ENCODE measurements around the gene PAX2.

PAX2 gene

DNA sequence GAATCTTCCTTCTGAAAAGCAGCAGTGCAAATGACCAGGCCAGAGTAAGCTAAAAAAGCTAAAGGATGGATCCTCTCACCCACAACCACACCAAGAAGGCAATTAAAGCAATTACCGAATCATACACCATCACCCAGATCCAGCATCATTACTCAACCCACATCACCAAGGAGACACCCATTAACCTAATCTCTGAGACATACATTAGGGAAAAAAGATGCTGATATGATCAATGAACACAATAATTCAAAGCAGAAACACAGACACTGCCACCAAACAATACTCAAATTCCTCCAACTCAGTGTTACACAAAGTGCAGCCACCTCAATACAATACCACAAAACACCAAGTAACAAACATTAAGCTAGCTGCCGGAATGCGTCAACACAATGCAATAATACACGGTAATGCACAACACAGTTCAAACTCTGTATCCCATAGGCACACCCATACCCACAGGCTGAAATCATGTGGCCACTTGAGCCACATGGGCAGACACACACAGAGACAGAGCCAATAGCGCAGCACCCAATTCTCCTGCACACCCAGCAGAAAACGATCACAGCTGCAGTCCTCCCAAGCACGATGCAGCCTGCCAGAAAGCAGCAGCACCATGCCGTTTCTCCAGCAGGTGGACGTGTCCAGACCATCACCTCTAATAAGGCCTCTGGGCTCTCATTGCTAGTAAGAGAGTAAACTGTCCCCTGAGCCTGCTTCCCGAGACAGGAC lies 21.5 kb downstream of the PAX2 start:
- peaks cover 30% of the 10 kb centered on the region for H3K27me3 Mint-ChIP-seq (ENCODE audit: low read depth)
- no peak for TF ChIP-seq CTCF (IDR thresholded peaks at IDR 0.05; ENCODE audit: unreplicated experiment in 3 of 3)
- no peak overlapping the region for H3K4me3 Mint-ChIP-seq
- peaks cover 17% of the 10 kb centered on the region for H3K36me3 Mint-ChIP-seq (ENCODE audit: low read depth)
- no peaks in the 10 kb centered on the region for H3K9me3 Mint-ChIP-seq
- no peaks in the 10 kb centered on the region for H3K4me1 Mint-ChIP-seq
- H3K27ac Mint-ChIP-seq = no peak overlapping the region

DNA sequence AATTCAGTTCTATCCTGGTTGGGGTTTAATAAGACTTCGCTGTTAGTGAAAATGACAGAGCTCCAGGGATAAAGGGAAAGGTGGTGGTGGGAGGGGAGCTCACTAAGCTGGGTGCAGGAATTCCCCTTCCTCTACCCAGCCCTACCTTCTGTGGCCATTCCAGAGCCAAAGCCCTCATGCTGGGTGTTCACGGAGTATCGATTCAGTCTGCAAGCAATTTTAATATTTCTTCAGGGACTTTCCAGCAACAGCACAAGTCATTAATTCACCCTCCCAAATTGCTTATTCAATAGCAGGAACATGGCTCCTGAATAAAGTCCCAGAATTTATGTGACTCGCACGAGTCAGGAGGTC lies 22.0 kb downstream of the PAX2 start:
- peaks cover 17% of the 10 kb centered on the region for H3K36me3 Mint-ChIP-seq (ENCODE audit: low read depth)
- H3K4me1 Mint-ChIP-seq = no peaks in the 10 kb centered on the region
- no peak for TF ChIP-seq CTCF (IDR thresholded peaks at IDR 0.05; ENCODE audit: unreplicated experiment in 3 of 3)
- H3K27ac Mint-ChIP-seq = no peak overlapping the region
- H3K9me3 Mint-ChIP-seq = no peaks in the 10 kb centered on the region
- peaks cover 30% of the 10 kb centered on the region for H3K27me3 Mint-ChIP-seq (ENCODE audit: low read depth)
- no peak overlapping the region for H3K4me3 Mint-ChIP-seq

DNA sequence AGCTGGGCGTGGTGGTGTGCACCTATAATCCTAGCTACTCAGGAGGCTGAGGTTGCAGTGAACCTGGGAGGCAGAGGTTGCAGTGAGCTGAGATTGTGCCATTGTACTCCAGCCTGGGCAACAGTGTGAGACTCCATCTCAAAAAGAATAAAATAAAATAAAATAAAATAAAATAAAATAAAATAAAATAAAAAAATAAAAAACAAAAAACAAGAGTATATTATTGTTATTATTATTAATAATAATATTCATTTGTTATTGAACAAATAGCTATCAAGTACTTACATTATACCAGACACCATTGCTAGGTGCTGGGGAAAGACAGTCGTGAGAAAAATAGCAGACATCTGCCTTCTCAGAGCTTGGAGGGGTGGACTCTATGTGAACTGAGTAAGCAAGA lies 24.1 kb downstream of the PAX2 start:
- no peaks in the 10 kb centered on the region for H3K4me1 Mint-ChIP-seq
- no peak for TF ChIP-seq CTCF (IDR thresholded peaks at IDR 0.05; ENCODE audit: unreplicated experiment in 3 of 3)
- H3K36me3 Mint-ChIP-seq (ENCODE audit: low read depth) = peaks cover 17% of the 10 kb centered on the region
- no peak overlapping the region for H3K4me3 Mint-ChIP-seq
- peak overlapping the region in 1 of 3 experiments; percentile 9 for H3K27ac Mint-ChIP-seq
- no peaks in the 10 kb centered on the region for H3K9me3 Mint-ChIP-seq
- H3K27me3 Mint-ChIP-seq (ENCODE audit: low read depth) = peaks cover 24% of the 10 kb centered on the region

- no peak for TF ChIP-seq CTCF (IDR thresholded peaks at IDR 0.05; ENCODE audit: unreplicated experiment in 3 of 3)
- Mint-ChIP-seq H3K4me3 (no peak overlapping the region), H3K27me3 (ENCODE audit: low read depth) (peaks cover 4% of the 10 kb centered on the region), H3K4me1 (peaks cover 6% of the 10 kb centered on the region), H3K9me3 (no peaks in the 10 kb centered on the region), H3K36me3 (ENCODE audit: low read depth) (peaks cover 27% of the 10 kb centered on the region), H3K27ac (no peak overlapping the region)
Observed at GRCh38 chr10:100773646-100774045, 28.3 kb downstream of the PAX2 start.

DNA sequence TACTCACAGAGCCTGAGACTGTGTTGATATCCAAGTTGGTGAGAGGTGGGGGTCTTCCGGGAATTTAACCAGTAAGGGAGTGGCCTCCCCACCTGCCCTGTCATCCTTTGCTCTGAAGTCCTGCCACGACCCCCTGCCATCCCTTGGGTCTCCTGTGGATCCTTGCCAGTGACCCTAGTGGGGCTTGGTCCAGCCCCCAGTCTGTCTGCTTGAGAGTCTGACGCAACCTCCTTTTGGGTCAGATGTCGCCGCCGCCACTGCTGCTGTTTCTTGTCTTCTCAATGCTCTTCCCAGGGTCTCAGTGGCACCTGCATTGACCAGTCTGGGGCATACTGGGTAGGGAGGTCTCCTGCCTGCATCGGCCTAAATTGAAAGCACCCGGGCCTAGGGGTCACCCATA lies 28.8 kb downstream of the PAX2 start:
- no peak overlapping the region for H3K4me3 Mint-ChIP-seq
- no peak overlapping the region for H3K27ac Mint-ChIP-seq
- TF ChIP-seq CTCF (IDR thresholded peaks at IDR 0.05; ENCODE audit: unreplicated experiment in 3 of 3) = no peak

GRCh38 chr10:100774876-100775275 lies 29.5 kb downstream of the PAX2 start:
- Mint-ChIP-seq H3K9me3 (peaks cover 3% of the 10 kb centered on the region), H3K36me3 (ENCODE audit: low read depth) (peaks cover 37% of the 10 kb centered on the region), H3K27ac (peak overlapping the region in 1 of 3 experiments; percentile 67), H3K4me3 (no peak overlapping the region), H3K27me3 (ENCODE audit: low read depth) (peaks cover 4% of the 10 kb centered on the region), H3K4me1 (peaks cover 6% of the 10 kb centered on the region)
- no peak for TF ChIP-seq CTCF (IDR thresholded peaks at IDR 0.05; ENCODE audit: unreplicated experiment in 3 of 3)

More for the DNA sequence above, 28.8 kb downstream of the PAX2 start:
- H3K4me1 Mint-ChIP-seq = peaks cover 6% of the 10 kb centered on the region
- H3K27me3 Mint-ChIP-seq (ENCODE audit: low read depth) = peaks cover 4% of the 10 kb centered on the region
- peaks cover 31% of the 10 kb centered on the region for H3K36me3 Mint-ChIP-seq (ENCODE audit: low read depth)
- H3K9me3 Mint-ChIP-seq = no peaks in the 10 kb centered on the region

Measured in nephron (organoid).